PC-9 (cell line): ENCODE data around the gene SH2D5.

Experiments
- CTCF ChIP-seq: fragments of 200-600 bp; sonication (generic); conservative IDR thresholded peaks from 2 replicates; pipeline ENCODE4 v1.6.1; 2017; ENCODE audit warnings: mixed run types, antibody characterized with exemption, mild to moderate bottlenecking, moderate library complexity
- EZH2 ChIP-seq: fragments of 200-600 bp; sonication (generic); IDR thresholded peaks from 2 replicates; pipeline ENCODE4 v1.8.0; 2017; ENCODE audit warnings: antibody characterized with exemption, low read depth

GRCh38 chr1:20729990-20730689 lies 2.4 kb downstream of the SH2D5 start:
- TF ChIP-seq CTCF (no peak), EZH2 (no peak)
